COLO668 (cell line): ENCODE measurements around the gene CDS1.
"Not testable (repeated sequence)": the region's sequence is repeated elsewhere in the genome, so short reads cannot be mapped to it uniquely, and the experiment has no call there.

Experiments
- DNase-seq: peaks from one replicate; lab custom pipeline; 2025; ENCODE audit not compliant: unreplicated experiment; lab: John Stamatoyannopoulos, UW

Gene CDS1

DNA sequence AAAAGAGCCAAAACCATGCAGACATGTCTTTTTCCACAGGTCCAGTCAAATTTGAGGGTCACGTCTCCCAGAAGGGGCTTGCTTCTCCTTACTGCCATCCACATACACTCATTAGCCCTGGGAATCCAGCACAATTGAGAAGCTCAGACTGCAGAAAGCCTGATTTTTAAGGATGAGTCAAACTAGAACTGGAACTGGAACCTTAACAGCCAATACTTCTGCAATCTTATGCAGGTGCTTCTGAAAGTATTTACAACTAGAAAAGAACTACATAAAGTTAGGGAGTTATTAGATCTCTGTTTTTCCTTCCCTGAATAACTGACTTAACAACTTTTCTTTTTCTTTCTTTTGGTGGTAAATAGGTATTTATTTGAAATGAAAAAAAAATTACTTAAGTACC lies 86.3 kb downstream of the CDS1 start:
- no peak for DNase-seq

DNA sequence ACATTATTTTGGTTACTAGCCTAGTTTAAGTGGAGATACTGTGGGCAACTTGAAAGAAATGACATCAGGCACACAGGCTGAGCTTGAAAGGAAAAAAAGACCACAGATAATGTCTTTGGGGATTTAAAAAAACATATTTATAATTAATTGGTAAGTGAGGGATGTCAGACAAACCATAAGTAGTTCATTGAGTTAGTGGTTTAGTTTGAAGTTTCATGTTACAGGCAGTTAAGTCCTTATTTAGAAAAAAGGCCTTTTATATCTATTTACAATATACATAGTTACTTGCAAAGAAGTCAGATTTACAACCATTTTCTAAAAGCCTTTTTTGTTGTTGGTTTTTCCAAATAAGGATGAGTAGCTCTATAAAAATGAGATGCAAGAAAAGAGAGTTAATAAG lies 89.2 kb downstream of the CDS1 start:
- no peak for DNase-seq

DNA sequence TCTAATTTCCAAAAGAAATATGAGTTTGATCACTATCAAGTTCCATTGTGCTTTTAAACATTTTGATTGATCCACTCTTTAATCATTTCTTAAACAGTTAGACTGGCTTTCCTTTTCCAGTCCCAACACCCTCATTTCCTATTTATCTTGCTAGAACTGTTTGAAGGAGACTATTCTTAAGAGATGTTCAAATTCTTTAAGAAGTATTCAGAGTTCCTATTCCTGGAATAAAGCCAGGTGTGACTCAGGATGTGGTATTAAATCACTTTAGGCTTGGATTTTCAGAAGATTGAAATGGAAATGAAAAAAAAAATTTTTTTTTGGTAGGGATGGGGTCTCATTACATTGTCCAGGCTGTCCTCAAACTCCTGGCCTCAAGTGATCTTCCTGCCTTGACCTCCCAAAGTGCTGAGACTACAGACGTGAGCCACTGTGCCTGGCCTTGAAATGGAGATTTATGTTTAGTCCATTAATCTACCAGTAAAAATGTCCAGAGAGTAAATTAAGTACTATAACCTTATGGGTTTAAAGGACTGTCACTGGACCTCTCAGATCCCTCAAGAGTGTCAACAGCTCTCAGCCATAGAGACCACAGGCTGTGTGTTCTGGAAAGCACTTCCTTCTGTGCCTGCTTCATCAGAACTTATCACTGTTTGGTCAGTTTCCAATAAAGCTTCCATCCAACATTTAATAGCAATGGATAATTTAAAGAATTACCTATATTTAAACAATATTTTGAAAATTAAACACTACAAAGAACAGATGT lies 90.7 kb downstream of the CDS1 start:
- DNase-seq, result no peak

DNA sequence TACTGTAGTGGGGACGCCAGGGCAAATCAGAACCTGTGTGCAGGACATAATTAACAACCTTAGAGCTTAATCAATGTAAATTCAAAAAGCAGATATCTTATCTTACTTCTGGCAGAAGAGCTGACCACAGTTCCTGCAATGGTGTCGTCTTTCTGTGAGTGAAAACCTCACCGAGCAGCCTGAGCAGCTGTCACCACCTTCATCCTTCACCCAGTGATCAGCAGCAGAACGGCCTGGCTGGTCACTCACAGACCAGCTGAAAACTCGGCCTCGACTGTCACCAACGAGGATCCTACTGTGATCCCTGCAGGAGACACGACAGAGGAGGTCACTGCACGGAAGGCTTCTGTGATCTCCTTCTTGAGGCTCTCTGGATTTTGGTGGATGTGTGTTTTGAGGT lies 94.2 kb downstream of the CDS1 start:
- DNase-seq, result no peak

DNA sequence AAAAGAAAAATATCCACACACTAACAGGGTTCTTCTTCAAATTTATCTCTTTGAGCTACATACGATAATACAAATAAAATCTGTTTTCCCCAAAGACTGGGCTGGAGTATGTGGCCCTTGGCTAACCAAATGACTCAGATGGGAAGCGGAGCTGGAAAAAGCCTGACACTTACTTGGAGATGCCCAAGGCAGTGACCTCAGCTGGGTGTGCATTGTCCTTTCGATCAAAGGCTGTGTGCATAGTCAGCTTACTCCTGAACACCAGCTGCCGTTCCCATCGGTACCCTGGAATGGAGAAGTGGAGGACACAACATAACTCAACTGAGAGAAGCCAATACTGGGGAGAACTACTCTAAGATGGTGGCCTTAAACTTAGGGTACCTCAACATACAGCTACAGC lies 95.1 kb downstream of the CDS1 start:
- DNase-seq, result no peak

DNA sequence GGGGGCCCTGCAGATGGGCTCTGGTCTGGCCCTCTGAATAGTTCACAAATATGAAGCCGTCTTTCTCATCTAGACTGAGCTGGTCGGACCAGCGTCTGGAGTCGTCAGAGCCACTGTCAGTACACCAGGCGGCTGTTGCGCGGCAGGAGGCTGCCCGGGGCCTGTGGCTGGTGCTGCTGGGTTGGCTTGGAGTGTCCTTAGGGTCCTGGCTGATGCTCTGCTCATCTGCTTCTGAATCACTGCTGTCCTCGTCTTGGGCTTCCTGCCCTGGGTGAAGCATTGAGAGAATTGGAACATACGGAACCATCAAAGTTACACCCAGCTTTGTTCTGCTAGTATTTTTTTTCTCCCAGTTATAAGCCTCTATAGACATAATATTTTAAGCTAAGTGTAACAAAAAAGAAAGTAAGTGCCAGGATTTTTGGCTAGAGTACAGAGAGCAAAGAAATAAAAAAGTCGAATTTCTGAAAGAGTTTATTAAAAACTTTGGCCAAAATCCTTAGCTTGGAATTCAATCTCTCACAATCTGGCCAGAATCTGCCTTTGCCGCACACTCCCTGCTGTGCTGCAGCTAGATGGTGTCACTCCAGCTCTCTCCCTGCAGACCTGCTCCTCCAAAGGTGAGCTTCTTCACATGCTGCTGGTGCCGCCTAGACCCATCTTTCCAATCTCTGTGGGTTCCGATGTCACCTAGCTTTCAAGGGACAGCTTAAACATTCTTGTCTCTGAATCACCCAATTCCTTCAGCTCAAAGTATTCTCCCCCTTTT lies 96.2 kb downstream of the CDS1 start:
- no peak for DNase-seq

DNA sequence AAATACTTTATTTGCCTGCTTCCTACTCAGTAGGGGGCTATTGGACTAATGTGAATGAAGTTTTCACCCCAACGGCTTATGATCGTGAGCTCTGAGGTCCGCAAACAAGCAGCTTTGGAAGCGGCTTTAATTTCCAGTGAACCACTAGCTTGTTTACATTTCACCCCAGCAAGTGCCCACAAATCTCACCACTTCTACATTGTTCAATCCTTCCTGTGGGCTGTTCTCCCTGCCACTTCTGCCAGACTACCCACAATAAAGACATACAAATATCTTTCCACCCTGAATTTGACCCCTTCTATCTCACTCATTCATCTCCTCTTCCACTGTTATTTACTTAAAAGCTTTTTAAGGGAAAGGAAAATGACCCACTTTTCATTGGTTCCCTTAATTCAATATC lies 98.0 kb downstream of the CDS1 start:
- no peak for DNase-seq

DNA sequence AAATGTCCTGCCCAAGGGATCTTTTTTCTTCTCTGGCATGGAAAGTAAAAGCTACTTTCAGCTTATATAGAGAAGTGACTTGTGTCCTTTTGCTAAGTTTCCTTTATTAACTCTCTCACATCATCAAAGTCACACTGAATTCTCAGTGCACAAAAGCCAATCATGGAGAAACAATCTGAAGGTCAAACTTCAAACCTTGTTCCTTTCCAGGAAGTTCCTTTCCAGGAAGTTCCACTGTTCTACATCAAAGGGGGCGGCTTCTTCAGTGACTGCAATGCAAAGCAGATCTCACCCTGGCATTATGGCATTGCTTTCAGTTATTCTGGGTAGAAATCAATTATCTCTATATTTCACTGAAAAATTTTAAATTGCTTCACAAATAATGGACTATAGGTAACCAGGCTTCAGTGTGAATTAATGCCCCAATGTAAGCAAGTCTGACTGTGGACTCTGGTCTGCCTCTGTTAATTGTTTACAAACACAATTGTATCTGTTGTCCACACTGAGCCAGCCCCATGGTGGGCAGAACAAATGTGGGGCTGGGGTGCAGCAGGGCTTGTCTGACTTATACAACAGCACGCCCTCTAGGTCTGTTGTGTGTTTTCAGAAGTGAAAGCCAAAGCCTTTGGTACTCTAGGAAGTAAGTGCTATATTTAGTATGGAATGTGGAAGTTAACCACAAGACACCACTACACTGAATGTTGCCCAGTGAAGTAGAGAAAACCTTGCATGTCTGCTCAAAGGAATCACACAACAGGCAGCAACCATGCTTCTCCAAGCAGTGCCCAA lies 98.8 kb downstream of the CDS1 start:
- DNase-seq, result no peak

DNA sequence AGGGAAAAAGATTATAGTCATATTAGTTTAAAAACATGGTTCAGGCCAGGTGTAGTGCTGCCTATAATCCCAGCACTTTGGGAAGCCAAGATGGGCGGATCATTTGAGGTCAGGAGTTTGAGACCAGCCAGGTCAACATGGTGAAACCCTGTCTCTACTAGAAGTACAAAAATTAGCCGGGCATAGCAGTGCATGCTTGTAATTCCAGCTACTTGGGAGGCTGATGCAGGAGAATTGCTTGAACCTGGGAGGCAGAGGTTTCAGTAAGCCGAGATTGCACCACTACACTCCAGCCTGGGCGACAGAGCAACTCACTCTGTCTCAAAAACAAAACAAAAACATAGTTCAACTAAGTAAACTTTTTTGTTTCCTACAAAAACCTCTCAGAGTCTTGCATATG lies 99.7 kb downstream of the CDS1 start:
- DNase-seq, result not testable (repeated sequence)

DNA sequence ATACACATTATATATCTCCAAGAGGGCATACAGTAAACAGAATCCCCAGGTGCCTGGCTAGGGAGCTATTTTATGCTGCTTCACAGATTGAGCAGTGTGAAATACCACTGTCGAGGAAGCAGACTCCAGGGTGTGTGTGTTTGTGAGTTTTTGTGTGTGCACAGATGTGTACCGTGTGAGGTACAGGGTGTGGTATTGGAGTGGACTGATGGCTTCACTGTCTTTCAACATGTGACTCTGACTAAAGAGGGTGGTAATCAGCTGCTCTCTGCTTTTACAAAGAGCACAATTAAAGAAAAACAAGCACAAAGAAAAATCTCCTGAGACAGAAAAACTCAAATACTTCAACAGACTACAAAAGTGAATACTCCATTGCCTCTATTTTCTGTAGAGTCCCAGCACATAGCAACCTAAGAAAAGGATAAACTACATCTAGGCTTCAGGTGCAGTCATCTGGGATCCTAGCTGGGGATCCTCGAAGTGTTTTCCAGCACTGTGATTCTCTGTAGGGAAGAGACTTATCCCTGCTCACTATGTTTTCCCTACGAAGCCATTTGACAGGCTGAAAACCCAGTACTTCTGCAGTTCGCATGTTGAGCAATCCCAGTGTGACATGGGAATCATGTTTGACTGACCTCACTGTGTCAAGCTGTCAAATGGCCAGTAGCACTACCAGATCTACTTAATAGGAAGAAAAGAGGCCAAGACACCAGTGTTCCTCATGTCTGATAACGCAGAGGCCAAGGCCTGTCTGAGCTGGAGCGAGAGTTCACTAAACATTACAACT lies 100.3 kb downstream of the CDS1 start:
- no peak for DNase-seq

DNA sequence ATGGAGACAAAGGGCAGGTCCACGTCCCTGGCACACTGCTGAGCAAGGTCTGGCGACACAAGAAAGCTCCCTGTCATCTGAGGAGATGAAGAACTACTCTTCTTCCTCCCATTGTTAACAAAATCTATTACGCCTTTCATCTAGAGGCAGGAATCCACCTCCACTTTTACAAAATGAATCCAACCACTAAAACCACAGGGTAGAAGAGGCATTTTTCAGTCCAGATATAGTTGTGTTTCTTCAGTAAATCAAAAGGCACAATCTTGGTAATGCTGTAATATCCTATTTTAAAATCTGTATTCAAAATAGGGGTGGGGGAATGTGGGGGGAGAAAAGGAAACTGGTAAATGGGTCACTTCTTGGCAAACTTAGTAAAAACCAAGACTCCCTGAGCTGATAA lies 101.4 kb downstream of the CDS1 start:
- no peak for DNase-seq

DNA sequence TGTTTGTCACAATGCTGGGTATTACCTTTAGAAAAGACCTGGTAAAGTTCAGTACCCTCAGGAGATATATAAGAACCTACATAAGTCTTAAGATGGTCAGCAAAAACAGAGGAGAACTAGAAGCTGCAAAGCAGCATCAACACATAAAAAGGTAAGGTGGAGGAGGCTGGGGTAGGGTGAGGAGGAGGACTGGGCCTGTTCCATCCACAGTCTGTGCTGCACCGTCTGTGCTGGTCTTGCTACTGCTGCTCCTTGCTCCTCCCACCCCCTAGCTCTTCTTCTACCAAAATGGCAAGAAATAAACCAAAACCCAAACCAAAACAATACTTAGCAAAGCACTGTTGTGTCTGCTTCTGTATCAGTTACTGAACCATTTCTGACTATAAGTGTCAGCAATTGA lies 102.2 kb downstream of the CDS1 start:
- DNase-seq, result no peak

DNA sequence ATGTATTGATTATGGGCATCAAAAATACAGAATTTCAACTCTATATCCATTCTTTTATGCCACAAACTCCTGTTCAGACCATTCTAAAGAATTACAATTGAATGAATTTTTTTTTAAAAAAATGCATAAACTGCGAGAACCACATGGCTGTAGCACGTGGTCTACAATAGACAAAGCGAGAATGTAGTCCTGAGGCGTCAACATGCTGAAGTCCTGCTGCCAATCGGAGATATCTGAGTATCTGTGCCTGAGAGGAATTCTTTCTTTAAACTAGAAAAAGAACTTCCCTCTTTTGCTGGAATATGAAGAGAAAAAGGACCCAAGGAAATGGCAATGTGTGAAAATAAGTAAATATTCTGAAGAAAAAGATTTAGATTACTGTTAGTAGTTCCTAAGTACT lies 105.7 kb downstream of the CDS1 start:
- DNase-seq, result no peak

DNA sequence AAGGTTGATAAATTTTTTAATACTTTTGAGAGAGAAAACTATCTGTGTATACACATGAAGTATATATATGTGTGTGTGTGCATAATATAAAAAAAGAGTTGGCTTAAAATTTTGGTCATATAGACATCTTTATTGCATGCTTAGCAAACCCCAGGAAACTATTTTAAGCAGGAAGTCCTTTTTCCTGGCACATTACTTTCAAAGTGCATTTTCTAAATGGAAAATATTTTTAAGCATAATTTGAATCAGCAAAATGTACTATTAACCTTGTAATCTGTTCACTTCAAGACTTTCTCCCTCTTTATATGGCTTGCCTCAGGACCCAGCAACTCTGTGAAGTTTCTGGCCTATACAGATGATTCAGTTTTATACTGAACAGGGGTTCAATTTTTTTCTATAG lies 106.3 kb downstream of the CDS1 start:
- no peak for DNase-seq

DNA sequence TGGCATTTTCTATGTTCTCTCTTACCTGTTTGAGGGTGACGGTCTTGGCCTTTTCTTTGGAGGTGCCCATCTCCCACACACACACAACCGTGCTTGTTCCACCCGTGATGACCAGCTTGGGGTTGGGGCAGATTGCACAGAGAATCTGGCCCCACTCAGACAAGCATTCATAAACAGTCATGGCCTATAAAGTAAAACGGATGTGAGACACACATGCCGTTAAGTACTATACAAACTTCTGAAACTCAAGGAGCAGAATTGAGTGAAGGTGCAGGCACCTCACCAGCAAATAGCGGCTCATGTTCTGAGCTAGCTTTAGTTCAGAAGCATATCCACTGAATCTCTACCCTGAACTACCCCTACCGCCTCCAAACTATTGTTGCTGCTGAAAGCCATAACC lies 107.6 kb downstream of the CDS1 start:
- DNase-seq, result no peak

DNA sequence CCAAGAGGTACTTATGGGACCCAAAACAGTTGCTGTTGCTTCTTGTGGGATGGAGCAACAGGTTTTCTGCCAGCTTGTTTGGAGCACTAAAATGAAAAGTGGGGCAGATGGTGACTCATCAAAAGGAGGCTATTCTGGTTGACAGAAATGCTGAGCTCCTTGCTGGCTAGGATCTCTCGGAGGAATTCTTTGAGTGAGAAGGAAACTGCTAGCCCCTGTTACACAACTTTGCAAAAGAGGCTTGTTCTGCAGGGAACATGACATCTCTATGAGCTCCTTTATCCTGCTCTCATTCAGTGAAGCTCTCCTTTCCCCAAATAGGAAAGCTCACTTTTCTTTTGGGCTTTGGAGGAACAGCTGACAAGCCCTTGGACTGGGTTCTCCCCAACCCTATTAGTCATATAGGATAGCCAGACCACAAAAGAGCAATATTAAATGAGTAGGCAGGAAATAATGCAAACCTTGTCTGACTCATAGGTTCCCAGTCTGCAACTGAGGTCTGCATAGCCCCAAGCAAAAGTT lies 108.3 kb downstream of the CDS1 start:
- DNase-seq, result no peak

DNA sequence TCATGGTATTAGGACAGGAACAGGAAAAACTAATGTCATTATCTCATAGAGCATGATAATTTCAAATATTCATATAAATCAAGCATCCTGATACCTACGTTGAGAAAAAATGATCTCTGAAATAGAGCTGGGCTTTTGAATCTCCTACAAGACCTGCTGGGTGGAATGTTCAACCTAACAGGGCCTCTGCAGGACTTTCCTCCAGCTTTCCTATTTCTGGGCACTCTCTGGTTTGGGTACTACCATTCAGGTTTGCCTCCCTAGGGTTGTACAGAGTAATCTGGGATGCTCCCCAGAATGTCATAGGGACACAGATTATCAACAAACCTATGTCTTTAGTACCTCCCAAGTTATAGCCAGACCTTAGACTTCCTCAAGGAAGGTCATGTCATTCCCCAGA lies 108.9 kb downstream of the CDS1 start:
- DNase-seq, result no peak

DNA sequence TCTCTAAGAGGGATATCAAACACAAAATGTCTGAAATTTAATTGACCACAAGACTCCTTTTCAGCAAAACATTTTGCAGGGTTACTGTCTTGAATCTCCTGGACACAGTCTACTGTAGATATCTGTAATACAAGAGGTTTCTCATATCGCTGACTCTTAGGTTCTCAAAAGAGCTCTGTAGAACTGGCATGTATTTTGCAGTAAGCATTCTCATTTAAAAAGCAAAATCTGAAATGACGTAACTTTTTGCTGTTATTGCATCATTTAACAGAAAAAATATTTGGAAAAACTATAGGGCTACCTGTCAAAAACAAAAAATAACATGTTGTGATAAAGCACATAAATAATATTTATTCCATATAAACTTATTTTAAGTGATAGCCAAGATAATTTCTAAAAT lies 114.2 kb downstream of the CDS1 start:
- no peak for DNase-seq

DNA sequence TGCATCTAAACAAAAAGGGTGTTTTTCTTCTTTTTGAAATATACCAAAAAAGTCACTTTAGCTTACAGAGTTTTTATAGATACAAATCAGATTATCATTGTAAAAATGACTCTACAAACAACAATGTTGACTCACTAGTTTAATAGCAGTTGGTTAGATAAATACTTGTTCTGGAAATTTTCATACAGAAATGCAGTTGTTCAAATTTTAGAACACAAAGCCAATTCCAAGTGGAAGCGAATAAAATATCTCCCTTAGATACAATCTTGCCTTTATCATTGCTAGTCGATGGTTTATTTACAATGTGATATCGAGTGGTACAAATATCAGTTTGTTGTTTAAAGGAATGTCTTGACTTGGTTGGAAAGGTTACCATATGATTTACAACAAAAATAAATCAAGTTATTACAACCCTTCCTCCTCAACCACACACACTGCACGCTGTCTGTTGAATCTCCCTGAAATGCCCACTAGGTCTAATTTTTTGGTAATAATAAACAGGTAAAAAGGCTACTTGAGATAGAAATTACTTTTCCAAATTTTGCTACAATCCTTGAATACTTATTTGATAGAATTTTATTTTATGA lies 114.8 kb downstream of the CDS1 start:
- DNase-seq, result no peak

DNA sequence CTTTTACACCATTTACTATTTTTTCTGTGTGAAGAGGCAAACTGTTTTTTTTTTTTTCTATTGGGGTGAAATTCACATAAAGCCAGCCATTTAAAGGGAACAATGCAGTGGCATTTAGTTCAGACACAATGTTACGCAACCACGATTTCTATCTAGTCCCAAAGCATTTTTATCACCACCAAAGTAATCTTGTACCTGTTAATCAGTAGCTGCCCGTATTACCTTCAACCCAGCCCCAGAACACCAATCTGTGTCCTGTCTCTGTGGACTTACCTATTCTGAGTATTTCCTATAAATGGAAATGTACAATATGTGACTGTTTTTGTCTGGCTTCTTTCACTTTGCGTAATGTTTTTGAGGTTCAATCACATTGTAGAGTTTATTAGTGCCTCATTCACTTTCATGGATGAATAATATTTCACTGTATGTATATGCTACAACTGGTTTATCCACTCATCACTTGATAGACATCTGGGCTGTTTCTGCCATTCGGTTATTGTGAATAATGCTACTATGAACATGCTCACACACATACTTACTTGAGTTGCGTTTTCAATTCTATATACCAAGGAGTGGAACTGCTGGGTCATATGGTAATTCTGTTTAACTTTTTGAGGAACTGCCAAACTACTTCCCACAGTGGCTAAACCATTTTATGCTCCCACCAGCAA lies 116.2 kb downstream of the CDS1 start:
- no peak for DNase-seq
